GM18505 (cell line): ENCODE results near the gene DDR1.

Experiments
- ATAC-seq: cut with Tn5 transposase; IDR thresholded peaks from one replicate; pipeline ENCODE4 v1.9.1; 2021; ENCODE audit not compliant: unreplicated experiment
- POLR2A ChIP-seq: IDR thresholded peaks from 4 replicates; pipeline ENCODE4 v1.6.1; 2011; ENCODE audit warnings: borderline replicate concordance; ENCODE audit not compliant: insufficient read depth, insufficient read length; ENCODE audit errors: extremely low read depth

Gene DDR1

DNA sequence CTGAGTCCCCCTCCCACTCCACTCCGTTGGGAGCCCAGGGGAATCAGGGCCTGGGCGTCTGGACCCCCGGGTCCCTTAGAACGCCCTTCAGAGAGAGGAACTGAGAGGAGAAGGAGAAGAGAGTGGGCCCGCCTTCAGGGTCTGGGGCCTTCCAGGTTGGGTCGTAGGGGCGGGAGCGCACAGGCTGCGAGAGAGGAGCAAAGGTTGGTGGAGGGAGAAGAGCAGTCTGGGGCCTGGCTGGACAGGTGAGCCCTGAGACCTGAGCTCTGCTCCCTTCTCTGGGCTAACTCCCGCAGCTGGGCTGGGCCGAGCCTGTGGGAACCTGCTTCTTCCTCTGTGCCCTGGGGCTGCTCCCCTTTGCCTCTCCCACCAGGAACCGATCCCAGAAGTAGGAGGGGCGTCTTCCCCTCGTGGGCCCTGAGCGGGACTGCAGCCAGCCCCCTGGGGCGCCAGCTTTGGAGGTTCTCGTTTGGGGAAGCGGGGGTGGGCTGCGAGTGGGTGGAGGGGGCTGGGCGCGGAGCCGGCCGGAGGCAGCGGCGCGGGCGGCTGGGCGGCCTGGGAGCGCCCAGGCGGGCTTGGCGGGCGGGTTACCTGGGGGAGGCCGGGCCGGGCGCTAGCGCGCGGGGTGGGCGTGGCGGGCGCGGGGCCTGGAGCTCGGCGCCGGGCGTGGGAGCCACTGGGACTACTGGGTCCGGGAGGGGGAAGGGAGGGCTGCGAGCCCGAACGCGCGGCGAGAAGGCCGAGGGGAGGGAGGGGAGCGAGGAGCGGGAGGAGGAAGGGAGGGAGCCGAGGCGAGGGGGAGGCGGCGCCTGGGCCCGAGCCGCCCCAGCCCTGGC lies at the start of gene DDR1:
Gene DDR1 (plus strand): TSS at position 835 of the 836 bp plus-strand sequence. CDS start 4,211 bp downstream, outside the sequence.
- ATAC-seq = no peak
- TF ChIP-seq POLR2A = no peak

DNA sequence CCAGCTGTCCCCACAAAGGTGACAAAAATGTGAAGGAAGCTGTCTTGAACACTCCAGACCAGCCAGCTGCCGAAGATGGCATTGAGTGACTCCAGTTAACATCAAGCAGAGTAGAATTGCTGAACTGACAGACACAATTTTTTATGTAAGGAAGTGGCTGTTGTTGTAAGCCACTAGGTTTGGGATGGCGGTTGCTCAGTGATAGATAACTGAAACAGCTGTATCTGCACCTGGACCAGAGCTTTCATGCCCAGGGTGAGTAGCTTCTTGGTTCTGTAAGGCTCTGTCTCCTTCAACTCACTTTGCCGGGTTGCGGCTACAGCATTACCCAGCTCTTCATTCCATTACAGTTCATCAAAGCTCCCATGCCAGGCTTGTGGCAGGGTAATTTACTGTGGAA lies 49.7 kb upstream of the DDR1 start:
- TF ChIP-seq POLR2A = no peak
- ATAC-seq = no peak

DNA sequence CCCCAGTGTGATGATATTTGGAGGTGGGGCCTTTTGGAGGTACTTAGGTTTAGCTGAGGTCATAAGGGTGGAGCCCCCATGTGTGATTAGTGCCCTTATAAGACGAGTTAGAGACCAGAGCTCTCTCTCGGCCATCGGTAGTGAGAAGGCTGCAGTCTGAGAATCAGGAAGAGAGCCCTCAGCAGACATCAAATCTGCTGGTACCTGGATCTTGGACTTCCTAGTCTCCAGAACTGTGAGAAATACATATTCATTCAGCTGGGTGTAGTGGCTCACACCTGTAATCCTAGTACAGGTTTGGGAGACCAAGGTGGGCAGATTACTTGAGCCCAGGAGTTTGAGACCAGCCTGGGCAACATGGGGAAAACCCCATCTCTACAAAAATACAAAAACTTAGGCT lies 48.7 kb upstream of the DDR1 start:
- ATAC-seq = no peak
- no peak for TF ChIP-seq POLR2A

DNA sequence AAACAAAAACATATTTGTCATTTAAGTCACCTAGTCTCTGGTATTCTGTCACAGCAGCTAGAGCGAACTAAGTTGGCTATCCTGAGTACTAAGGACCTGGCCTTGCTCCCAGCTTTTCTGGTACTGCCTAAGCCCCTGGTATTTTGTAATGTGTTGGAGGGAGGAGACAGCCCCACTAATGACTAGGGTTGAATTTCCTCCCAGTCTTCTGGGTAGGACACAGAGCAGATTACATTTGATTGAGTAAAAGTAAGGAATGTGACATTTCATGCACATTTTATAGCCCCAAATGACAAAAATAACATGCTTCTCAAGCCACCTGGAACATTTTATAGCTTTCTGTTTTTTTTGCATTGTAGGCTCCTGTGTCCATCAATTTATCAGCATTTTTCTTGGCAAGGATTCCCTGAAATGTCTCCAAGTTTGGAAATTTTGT lies 47.9 kb upstream of the DDR1 start:
- ATAC-seq = no peak
- no peak for TF ChIP-seq POLR2A

DNA sequence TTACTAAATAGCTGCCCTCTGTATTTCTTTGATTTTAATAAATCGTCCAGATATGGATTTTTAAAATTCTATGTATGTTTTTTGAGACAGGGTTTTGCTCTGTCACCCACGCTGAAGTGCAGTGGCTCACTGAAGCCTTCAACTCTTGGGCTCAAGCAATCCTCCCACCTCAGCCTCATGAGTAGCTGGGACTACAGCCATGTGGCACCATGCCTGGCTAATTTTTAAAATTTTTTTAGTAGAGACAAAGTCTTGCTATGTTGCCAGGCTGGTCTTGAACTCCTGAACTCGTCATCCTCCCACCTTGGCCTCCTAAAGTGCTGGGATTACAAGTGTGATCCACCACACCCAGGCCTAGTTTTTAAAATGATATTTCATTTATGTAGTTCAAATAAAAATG lies 47.4 kb upstream of the DDR1 start:
- no peak for ATAC-seq
- TF ChIP-seq POLR2A = no peak

DNA sequence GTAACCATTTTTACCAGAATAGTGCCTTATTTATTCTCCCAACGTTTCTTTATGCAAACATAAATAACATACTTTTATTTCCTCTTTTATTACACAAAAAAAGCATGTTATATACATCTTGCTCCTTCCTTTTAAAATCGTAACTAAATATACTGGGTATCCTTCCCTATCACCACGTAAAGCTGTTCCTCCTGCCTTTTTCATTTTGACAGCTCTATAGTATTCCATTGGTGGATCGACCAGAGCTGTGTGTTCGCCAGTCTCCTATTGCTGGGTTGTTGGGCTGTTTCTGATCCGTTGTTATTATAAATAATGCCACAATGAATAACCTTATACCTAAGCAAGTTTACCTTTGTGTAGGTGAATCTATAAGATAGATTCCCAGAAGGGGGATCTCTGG lies 46.9 kb upstream of the DDR1 start:
- no peak for TF ChIP-seq POLR2A
- ATAC-seq = no peak

DNA sequence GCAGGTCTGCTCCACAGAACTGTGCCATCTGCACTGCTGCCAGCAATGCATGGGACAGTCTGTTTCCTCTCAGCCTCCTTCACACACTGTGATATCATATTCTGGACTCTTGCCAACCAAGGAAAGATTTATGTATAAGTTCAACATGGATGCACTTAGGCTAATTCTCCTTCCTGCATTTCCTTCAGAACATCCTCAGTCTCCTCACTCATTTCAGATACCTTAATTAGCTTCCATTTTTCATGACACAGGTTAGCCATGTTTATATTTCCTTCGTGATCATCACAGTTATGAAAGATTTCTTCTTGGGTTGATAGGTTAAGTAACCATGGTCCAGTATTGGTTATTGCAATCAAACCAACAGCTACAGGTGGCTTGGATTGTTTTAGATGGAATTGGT lies 46.4 kb upstream of the DDR1 start:
- TF ChIP-seq POLR2A = no peak
- no peak for ATAC-seq

DNA sequence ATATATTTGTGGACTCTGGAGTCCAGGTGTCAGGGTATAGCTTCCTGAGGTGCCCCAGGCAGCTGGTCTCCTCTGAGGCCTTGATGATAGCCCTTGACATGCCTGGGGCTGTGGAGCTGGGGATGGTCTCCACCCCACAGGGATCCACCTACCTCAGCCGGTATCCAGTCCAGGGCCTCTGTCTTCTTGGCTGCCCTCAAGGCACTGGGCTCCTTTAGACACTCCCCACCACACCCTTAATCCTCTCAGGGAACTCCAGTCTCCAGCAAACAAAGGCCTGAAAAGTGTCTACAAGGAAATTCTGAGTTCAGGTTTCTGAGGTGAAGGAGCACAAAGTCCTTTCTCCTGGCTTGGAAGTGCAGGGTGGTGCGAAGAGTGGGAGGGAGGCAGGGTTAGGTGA lies 44.6 kb upstream of the DDR1 start:
- TF ChIP-seq POLR2A = no peak
- ATAC-seq = no peak

DNA sequence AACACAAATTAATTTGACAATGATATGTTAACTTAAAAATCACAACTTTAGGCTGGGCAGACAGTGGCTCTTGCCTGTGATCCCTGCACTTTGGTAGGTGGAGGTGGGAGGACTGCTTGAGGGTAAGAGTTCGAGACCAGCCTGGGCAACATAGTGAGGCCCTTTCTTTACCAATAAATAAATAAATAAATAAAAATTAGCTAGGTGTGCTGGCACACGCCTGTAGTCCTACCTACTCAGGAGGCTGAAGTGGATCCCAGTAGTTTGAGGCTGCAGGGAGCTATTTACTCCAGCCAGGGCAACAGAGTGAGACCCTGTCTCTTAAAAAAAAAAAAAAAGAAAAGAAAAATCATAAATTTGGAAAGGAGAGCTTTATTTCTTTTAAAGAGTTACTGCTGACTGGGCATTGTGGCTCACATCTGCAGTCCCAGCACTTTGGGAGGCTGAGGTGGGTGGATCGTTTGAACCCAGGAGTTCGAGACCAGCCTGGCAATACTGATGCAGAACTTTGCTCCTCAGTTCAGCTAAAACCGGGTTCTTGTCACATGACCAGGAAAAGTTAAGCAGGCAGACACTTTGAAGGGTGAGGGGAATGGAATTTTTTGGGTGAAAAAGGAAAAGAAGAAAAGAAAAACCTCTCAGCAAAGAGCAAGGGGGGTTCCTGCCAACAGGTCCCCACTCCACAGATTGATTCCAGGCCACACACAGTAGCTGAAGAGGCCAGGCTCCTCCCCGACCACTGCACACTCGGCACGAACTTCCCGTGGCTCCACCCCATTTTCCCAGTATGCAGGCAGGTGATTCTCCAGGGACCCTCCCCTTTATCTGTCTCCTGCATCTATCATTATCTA lies 44.0 kb upstream of the DDR1 start:
- TF ChIP-seq POLR2A = no peak

DNA sequence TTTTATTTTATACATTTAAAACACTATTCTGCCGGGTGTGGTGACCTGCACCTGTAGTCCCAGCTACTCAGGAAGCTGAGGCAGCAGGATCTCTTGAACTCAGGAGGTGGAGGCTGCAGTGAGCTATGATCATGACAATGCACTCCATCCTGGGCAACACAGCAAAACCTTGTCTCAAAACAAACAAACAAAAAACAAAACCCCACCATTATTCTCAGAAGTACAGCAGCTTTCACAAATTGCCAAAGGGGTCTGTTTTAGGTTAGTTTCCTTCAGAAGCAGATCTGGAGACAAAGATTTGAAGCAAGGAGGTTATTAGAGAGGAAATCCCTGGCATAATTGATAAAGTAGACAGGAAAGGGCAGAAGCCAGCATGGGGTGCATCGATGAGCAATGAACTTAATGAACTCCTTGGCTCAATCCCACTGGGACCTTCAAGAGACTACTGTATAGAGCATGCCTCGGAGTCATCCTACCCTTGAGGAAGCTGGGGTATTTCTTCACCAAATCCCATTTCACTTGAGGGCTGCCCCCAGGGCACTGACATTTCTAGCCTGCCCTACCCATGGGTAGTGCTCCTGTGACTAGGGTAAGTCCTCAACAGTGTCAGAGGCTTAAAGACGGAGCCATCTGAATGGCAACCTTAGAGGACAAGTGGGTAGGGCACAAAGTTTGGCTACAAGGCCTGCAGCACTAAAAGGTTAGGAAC lies 43.2 kb upstream of the DDR1 start:
- TF ChIP-seq POLR2A = no peak
- ATAC-seq = no peak

More for the DNA sequence above, 44.0 kb upstream of the DDR1 start:
- no peak for ATAC-seq

DNA sequence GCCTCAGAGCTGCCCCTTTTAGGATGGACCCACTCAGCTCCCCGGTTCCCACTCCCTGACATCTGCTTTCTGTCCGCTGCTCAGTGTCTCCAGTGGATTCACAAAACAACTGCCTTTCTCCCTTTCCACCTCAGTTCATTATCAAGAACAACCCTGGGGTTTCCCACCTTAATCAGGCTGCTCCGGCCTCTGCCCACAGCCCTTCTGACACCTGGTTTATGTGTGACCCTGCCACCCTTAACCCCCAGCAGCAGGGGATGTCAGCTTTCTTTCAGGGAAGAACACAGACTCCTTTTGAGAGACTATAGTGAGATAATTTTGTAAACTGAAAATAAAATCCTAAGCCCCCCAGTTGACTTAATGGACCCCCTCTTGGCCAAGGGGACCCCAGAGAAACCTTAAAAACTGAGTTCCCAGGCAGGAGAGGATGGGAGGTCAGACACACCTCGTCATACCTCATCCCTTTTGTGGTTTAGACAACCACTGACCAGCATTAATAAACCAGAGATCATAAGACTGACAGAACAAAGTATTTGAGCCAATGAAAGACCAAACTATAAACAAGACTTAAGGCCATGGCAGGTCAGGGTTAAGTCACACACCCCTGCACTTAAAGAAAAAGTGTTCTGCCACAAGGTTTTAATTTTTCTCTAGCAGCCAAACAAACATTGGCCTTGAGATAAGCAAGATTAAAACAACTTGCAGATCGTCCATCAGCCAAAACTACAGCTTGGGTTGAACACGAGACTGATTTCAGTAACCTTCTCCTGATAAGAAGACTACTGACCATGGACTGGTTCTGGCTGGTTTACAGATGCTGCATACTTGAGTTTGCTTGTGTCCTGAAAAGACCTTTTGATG lies 42.4 kb upstream of the DDR1 start:
- TF ChIP-seq POLR2A = no peak
- ATAC-seq = no peak

DNA sequence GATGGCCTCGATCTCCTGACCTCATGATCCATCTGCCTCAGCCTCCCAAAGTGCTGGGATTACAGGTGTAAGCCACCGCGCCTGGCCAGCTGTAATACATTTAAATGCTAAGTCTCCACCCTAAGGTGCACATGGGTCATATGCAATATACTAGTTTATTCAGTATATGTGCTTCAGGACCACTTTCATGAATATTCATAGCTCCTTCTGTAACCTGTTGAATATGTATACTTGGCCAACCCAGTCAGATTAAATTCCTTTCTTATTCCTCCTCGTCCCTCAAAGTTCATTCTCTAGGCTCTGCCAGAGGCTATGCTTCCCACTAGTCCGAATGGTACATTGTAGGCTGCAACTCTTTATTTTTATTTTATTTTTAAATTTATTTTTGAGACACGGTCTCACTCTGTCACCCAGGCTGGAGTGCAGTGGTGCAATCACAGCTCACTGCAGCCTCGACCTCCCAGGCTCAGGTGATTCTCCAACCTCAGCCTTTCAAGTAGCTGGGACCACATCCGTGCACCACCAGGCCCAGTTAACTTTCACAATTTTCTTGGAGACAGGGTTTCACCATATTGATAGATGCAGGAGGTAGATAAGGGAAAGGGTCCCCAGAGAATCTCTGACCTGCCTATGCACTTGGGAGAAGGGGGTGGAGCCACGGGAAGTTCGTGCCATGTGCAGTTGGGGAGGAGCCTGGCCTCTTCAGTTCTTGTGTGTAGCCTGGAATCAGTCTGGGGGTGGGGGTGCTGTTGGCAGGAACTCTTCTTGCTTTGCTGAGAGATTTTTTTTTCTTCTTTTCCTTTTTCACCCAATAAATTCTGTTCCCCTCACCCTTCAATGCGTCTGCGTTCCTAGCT lies 41.3 kb upstream of the DDR1 start:
- ATAC-seq = no peak
- TF ChIP-seq POLR2A = no peak

DNA sequence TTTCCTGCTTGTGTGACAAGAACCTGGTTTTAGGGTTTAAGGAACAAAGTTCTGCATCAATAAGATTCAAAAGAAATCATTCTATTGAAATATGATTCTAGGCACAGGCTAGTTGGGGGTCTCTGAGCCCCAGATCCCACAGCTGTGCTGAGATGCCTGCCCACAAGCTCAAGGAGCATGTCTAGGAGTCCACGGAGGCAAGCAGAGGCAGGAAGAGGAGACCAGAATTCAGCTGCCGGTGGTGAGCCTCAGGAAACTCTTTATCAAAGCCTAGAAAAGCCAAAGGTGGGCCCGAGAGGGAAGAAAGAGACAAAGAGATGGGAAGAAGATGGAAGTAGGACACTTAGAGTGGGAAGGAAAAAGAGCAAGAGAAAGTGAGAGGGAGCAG lies 40.7 kb upstream of the DDR1 start:
- ATAC-seq = no peak
- TF ChIP-seq POLR2A = no peak
